SIG-M5 treated with dmso at 0.1 percent for 504 hours (cell line): ENCODE results near the gene RETREG3.
"Not testable (repeated sequence)": the region's sequence is repeated elsewhere in the genome, so short reads cannot be mapped to it uniquely, and the experiment has no call there.

Experiments
- DNase-seq: peaks from one replicate; lab custom pipeline; 2025; ENCODE audit not compliant: unreplicated experiment; lab: John Stamatoyannopoulos, UW

RETREG3 gene

DNA sequence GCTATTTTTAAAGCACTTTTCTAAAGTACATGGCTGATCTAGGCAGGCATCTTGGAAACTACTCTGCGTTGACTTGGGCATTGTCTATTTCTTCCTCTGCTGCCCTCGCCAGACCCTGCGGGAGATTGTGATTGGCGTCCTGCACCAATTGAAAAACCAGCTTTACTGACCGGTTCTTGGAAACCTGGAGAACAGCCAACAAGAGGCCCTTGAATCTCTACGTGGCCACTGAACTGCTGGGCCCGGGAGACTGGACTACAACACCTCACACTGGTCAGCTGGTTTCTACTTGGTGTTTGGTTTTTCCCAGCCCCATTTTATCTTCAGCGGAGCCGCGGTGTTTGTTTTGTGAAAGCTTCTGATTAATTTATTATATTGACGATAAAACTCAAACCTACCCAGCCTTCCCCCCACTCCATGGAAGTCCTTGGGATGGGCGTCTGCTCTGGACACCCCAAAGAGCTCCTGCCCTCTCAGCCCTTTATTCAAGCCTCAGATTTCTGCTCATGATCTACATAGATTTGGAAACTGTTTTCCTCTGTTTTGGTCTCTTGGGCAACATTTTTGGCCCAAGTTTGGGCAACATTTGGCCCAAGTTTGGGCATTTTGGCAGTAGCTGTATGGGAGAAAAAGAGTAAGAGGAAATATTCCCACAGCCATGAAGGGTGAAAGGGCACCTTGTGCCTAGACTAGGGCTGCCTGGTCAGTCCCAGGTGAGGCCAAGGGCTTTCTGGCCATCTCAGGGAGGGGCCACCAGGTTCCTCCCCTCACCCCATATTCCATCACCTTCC, 37.5 kb downstream of the RETREG3 start:
- no peak for DNase-seq

DNA sequence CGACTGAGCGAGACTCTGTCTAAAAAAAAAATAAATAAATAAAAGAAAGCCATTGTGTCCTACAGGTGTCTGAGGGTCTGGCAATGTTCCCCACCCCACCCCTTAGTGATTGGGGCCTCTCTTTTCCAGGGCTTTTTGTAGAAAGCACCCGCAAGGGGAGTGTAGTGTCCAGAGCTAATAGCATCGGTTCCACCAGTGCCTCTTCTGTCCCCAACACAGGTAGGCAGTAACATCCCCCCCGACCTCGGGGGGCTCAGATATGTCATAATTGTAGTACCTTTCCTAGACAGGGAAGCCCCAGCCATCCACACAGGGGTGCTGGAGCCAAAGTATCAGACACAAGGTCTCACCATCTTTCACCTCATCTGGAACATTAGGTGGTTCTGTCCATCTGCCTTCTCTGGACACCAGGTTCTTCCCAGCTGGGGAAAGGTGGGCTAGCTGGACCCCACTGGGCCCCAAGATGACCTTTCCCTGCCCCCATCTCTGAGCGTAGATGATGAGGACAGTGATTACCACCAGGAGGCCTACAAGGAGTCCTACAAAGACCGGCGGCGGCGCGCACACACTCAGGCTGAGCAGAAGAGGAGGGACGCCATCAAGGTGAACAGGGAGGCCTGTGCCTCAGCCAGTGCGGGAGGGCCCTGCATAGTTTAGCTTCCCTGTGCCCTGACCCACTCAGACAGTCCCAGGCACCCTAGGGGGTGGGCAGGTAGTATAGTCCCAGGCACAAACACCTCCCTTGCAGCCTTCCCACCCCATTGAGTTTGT, 40.6 kb downstream of the RETREG3 start:
- DNase-seq = no peak

- DNase-seq = peak; percentile 87
Measured at GRCh38 chr17:42566883-42567573, 42.1 kb downstream of the RETREG3 start, which contains the start of gene MLX. MLX (plus strand) TSS chr17:42567100; CDS start chr17:42567125, 25 bp downstream.

DNA sequence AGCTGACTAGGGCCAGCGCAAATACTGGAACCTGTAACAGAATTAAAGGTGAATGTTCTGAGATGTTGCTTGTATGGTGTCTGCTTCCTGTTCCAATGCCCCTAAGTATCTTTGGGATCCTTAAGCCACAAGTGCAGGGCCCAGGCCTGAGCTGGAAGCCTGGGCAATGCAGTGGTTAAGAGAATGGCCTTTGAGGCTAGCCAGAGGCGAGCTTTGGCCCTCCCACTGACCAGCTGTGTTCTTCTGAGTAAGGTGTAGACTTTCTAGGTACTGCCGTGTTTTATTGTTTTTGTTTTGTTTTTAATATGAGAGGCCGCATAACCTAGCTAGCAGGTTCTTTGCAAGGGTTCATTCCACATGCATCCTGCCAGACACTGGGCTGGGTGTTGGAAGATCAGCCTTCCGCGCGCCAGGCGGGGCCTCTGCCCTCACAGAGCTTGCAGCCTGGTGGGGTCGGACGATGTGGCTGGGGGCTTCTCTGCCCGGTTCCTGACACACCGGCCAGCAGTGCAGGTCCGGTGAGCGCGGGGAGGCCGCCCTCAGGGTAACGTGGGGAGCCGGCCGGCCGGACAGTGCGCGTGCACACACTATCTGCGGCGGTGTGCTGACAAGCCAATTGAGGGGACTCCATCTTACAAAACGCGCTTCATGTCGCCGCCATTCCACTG, 42.8 kb downstream of the RETREG3 start:
- no peak for DNase-seq

DNA sequence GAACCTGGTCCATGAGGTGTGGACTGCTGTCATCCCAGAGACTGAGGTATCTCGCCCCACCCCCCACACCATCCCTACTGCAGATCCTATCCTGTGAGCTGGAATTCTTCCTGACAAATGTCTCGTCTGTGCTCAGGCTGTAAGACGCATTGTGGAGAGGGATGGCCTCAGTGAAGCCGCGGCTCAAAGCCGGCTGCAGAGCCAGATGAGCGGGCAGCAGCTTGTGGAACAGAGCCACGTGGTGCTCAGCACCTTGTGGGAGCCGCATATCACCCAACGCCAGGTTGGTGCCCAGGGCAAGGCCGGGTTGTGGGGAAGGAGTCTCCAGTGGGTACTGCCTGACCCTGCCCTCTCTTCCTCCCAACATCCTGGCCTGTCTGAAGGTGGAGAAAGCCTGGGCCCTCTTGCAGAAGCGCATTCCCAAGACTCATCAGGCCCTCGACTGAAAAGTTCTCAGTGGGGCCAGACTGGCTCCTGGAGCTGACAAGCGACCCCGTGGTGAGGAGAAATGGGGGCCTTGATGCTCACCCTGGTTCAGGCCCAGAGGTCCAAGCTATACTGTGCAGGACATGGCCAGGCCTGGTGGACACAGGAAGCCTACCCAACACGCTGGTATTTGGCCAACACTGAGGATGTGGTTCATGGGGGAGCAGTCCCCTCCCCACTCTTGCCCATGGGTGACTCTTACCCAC, 43.5 kb downstream of the RETREG3 start:
- DNase-seq = no peak

- DNase-seq = no peak
Measured at GRCh38 chr17:42564815-42565522, 44.2 kb downstream of the RETREG3 start.

GRCh38 chr17:42563950-42564349, 45.2 kb downstream of the RETREG3 start:
- no peak for DNase-seq

DNA sequence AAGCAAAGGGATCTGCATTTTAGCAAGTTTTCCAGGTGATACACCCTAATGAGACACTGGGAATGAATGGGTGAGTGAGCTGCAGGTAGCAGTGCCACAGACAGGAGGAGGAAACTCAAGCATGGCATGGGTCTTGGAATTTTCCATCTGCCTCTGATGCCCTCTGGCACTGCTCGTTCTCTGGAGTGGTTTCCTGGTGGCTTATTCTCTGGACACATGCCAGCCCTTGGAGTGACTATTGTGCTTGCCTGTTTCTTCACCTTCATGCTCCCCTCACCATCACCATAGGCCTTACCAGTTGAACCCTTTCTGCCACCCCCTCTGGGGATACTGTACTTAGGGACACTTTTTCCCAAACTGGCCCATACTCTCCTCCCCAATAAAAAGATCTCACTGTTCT, 45.6 kb downstream of the RETREG3 start:
- DNase-seq = no peak

DNA sequence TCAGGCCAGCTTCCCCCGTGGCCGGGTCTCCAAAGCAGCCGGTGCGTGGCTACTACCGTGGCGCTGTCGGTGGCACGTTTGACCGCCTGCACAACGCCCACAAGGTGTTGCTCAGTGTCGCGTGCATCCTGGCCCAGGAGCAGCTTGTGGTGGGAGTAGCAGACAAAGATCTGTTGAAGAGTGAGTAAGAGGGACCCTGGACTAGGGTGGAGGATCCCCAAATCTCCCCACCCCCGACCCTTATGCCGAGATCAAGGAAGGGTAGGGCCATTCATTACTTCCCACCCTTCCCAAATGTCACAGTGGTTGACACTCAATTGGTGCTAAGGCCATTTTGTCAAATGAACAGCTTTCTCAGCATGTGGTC, 46.0 kb downstream of the RETREG3 start:
- DNase-seq = no peak

DNA sequence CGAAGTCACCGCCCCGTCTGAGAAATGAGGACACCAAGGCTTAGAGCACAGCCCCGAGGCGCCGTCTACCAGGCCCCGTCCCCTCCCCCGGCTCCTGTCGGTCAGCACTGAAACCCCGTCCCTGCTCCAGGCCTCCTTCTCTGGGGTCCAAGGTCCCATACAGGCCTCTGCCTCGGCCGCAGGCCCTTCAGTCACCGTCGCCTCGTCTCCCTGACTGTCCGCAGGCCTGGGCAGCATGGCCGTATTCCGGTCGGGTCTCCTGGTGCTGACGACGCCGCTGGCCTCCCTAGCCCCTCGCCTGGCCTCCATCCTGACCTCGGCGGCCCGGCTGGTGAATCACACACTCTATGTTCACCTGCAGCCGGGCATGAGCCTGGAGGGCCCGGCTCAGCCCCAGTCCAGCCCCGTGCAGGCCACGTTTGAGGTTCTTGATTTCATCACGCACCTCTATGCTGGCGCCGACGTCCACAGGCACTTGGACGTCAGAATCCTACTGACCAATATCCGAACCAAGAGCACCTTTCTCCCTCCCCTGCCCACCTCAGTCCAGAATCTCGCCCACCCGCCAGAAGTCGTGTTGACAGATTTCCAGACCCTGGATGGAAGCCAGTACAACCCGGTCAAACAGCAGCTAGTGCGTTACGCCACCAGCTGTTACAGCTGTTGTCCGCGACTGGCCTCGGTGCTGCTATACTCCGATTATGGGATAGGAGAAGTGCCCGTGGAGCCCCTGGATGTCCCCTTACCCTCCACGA, 46.6 kb downstream of the RETREG3 start:
- peak; percentile 32 for DNase-seq

- peak; percentile 95 for DNase-seq
Measured at GRCh38 chr17:42561897-42562387, 47.2 kb downstream of the RETREG3 start, which contains the start of gene COASY. COASY (plus strand) TSS chr17:42562148; CDS start chr17:42562623, 475 bp downstream.

GRCh38 chr17:42560246-42560645, 48.9 kb downstream of the RETREG3 start:
- no peak for DNase-seq

GRCh38 chr17:42559075-42559474, 50.1 kb downstream of the RETREG3 start:
- DNase-seq = no peak

GRCh38 chr17:42555961-42556617, 53.1 kb downstream of the RETREG3 start:
- not testable (repeated sequence) for DNase-seq

DNA sequence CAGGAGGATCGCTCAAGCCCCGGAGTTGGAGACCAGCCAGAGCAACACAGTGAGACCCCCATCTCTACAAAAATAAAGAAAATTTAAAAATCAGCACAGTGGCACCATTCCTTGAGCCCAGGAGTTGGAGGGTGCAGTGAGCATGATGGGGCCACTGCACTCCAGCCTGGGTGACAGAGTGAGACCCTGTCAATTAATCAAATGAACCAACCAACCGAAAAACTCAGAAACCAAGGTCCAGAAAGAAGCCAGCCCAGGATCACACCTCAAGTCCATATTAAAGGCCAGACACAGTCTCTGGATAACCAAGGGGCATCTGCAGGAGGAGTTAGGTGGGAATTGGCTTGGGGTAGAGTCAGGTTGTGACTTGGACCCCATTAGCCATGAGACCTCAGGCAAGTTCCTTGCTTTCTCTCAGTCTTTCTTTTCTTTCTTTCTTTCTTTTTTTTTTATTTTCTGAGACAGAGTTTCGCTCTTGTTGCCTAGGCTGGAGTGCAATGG, 54.0 kb downstream of the RETREG3 start:
- DNase-seq = no peak

DNA sequence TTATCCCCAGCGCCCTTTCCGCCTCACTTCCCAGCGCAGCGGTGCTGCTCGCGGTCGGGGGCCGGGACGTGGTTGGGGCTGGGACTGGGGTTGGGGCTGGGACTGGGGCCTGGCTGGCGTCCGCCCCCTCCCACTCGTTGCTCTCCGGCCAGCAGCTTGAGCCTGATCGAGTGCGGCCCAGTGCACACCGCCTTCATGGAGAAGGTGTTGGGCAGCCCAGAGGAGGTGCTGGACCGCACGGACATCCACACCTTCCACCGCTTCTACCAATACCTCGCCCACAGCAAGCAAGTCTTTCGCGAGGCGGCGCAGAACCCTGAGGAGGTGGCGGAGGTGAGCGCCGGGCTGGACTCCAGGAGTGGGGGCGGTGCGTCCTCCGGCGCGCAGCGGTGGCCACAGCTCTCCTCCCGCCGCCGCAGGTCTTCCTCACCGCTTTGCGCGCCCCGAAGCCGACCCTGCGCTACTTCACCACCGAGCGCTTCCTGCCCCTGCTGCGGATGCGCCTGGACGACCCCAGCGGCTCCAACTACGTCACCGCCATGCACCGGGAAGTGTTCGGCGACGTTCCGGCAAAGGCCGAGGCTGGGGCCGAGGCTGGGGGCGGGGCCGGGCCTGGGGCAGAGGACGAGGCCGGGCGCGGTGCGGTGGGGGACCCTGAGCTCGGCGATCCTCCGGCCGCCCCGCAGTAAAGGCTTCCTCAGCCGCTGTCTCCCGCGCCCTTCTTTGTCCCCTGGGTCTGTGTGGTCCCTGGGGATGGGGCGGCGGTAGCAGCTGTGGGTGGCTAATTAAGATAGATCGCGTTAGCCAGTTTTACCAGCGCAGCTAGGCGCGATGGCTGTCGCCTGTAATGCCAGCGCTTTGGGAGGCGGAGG, 54.7 kb downstream of the RETREG3 start:
- peak; percentile 81 for DNase-seq

DNA sequence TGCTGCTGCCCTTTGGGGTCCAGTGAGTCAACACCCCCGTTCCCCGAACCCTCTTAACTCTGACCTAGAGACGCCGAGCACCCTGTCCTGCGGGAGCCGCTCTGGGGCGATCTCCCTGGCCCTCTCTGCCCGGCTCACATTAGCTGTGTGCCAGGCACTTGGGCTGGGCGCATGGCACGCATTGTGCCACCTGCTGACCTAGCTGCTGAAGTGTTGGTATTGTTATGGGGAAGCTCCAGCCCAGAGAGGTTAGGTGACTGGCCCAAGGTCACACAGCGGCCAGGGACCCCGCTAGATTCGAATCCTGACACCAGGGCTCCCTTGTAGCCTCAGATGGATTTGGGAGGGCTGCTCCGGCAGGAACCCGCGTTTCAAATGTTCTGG, 55.3 kb downstream of the RETREG3 start:
- no peak for DNase-seq
